PC-3 (cell line): ENCODE measurements around the gene GJB4.

ENCODE experiments used
- EZH2 ChIP-seq: fragments of 300-600 bp; sonication (generic); IDR thresholded peaks from one replicate; pipeline ENCODE4 v1.6.1; 2017; ENCODE audit warnings: antibody characterized with exemption, mild to moderate bottlenecking, low read length; ENCODE audit not compliant: unreplicated experiment
- EZH2phosphoT487 ChIP-seq: fragments of 300-600 bp; sonication (generic); IDR thresholded peaks from 2 replicates; pipeline ENCODE4 v1.6.1; 2018; ENCODE audit warnings: mild to moderate bottlenecking, antibody characterized with exemption, low read length, borderline replicate concordance
- TF ChIP-seq, protein P1 (sequence below): fragments of 300-600 bp; sonication (generic); conservative IDR thresholded peaks from 2 replicates; pipeline ENCODE4 v1.5.1; 2017; ENCODE audit warnings: antibody characterized with exemption, low read depth, mild to moderate bottlenecking, low read length

DNA sequence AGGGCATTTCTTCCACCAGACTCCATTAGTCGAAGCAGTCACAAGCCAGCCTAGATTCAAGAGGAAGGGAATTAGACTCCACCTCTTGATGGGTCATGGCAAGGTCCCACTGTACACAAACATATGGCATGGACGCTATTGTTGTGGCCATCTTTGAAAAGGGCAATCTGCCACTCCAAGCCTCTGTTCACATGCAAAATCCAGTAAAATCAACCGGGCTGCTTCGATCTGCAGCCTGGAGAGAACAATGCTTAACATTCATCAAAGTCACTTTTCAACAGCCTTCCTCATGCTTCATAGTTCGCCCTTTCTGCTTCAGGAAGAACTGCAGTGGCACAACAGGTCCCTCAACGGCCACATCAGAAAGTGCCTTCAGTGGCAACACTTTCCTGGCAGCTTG lies 32.7 kb upstream of the GJB4 start:
- TF ChIP-seq, protein P1, sequence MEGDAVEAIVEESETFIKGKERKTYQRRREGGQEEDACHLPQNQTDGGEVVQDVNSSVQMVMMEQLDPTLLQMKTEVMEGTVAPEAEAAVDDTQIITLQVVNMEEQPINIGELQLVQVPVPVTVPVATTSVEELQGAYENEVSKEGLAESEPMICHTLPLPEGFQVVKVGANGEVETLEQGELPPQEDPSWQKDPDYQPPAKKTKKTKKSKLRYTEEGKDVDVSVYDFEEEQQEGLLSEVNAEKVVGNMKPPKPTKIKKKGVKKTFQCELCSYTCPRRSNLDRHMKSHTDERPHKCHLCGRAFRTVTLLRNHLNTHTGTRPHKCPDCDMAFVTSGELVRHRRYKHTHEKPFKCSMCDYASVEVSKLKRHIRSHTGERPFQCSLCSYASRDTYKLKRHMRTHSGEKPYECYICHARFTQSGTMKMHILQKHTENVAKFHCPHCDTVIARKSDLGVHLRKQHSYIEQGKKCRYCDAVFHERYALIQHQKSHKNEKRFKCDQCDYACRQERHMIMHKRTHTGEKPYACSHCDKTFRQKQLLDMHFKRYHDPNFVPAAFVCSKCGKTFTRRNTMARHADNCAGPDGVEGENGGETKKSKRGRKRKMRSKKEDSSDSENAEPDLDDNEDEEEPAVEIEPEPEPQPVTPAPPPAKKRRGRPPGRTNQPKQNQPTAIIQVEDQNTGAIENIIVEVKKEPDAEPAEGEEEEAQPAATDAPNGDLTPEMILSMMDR, result no peak
- TF ChIP-seq EZH2phosphoT487, result no peak
- TF ChIP-seq EZH2, result no peak
